Measurements from ENCODE around the gene MAML2. TPM values are rescaled to one million over a fixed set of nuclear protein-coding genes. Genes with fewer than 3 reads are reported as not detected.
A peak's percentile ranks its signal among the peaks of the same experiment; 100 is the strongest.

The MAML2 gene
- total and polyA plus RNA-seq, 9 of the 15 experiments (the other 6 are each of a cell fraction or from before 2014, with no cell fraction given) = 0.79 to 6.8 (median 4.8) TPM

DNA sequence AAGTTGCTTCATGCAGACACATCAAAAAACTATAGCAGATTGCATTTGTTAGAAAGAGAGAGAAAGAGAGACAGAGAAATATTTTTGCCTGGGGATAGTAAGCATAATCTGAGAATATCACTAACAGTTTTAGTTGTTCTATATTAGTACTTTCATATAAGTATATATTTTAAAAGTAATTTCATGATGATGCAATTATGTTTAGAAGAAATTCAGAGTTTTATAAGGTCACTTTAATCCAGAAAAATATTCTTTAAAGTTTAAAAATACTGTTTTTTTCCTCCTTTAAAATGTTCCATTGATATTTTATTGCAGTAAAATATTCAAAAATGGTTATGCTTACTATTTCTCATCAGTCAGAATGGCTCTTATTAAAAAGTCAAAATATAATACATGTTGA lies 332.3 kb downstream of the MAML2 start:
- peaks cover 3 to 4% of the 10 kb centered on the region in 2 experiments; a peak in 3 of 5 replicates for H3K4me1 ChIP-seq (replicated peaks in 1 of 2; ENCODE audit: control insufficient read depth in 2 of 2, insufficient read depth in 2 of 2, low read length in 2 of 2)
- H2AFZ ChIP-seq (ENCODE audit: low read depth, low read length) = no peak overlapping the region
- in situ Hi-C loops (cut with MboI) = no loop called here
- H3K4me2 ChIP-seq (ENCODE audit: insufficient read depth, low read length) = no peak overlapping the region
- H3K9me1 ChIP-seq (ENCODE audit: control insufficient read depth, insufficient read depth, low read length) = no peaks in the 10 kb centered on the region
- intact Hi-C loops (cut with micrococcal nuclease) = no loop called here
- no peak overlapping the region for H3K4me3 ChIP-seq
- H3K27me3 ChIP-seq (ENCODE audit: control insufficient read depth in 2 of 2, insufficient read depth in 2 of 2, low read length in 2 of 2) = no peaks in the 10 kb centered on the region
- H3K9ac ChIP-seq (ENCODE audit: insufficient read depth in 1 of 2, low read depth in 2 of 2, low read length in 2 of 2) = no peak overlapping the region
- no peaks in the 10 kb centered on the region for H3K9me3 ChIP-seq (replicated peaks; ENCODE audit: control insufficient read depth, insufficient read depth, low read depth, low read length)
- no peak for TF ChIP-seq ZNF347 (CRISPR knock-in tag; IDR thresholded peaks at IDR 0.05; ENCODE audit: low read depth)
- no peak for TF ChIP-seq ATF4 (CRISPR knock-in tag; IDR thresholded peaks at IDR 0.05)
- no peak for TF ChIP-seq CEBPG (CRISPR knock-in tag; IDR thresholded peaks at IDR 0.05)
- peak in 1 of 2 experiments; percentile 65; a peak in 1 of 4 replicates for TF ChIP-seq CEBPG (tag; conservative IDR thresholded peaks at IDR 0.05 in 1 of 2, IDR thresholded peaks at IDR 0.05 in 1 of 2)
- TF ChIP-seq ATF3 (IDR thresholded peaks at IDR 0.05) = peak; percentile 53
- no peak for TF ChIP-seq ATF3 (CRISPR knock-in tag; conservative IDR thresholded peaks at IDR 0.05)
- no peak overlapping the region for H3K27ac ChIP-seq (ENCODE audit: extremely low read depth, low read depth, low read length)
- no peaks in the 10 kb centered on the region for H4K20me1 ChIP-seq (replicated peaks; ENCODE audit: control insufficient read depth, insufficient read depth, low read length)
- H3K36me3 ChIP-seq (ENCODE audit: control insufficient read depth, insufficient read depth, low read length) = no peaks in the 10 kb centered on the region
- DNase-seq (ENCODE audit: extremely low read depth in 1 of 4, low spot score in 3 of 4) = no peak
- no peak for ATAC-seq
- ChIA-PET POLR2A (no interaction called here), CTCF (ENCODE audit: low intra/inter-chr PET ratio) (no interaction called here)
- FAIRE-seq = no peak
- BruUV-seq (replicated peaks) = no TSS peak
- no peaks in the 10 kb centered on the region for H3K79me2 ChIP-seq (ENCODE audit: control insufficient read depth, insufficient read depth, low read length)

All from K562 (cell line).